ENCODE measurements around the gene RGPD8.
"Not testable (repeated sequence)": the region's sequence is repeated elsewhere in the genome, so short reads cannot be mapped to it uniquely, and the experiment has no call there.

The RGPD8 gene

DNA sequence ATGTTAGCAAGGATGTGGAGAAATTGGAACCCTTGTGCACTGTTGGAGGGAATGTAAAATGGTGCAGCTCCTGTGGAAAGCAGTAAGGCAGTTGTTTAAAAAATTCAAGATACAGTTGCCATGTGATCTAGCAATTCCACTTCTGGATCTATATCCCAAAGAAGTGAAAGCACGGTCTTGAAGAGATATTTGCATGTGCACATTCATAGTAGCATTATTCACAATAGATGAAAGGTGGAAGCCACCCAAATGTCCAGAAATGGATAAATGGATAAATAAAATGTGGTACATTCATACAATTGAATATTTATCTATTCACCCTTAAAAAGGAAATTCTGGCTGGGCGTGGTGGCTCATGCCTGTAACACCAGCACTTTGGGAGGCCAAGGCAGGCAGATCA, 79.1 kb downstream of the RGPD8 start:
- not testable (repeated sequence) for H3K27ac ChIP-seq (ENCODE audit: low read depth in 2 of 2, low read length in 2 of 2); H3K27me3 ChIP-seq (ENCODE audit: control insufficient read depth in 2 of 2, insufficient read depth in 2 of 2, low read length in 2 of 2); H3K4me1 ChIP-seq (ENCODE audit: control insufficient read depth in 2 of 2, insufficient read depth in 2 of 2, low read length in 2 of 2); H3K36me3 ChIP-seq (ENCODE audit: control insufficient read depth in 2 of 2, insufficient read depth in 2 of 2, low read length in 2 of 2); H3K4me3 ChIP-seq (ENCODE audit: low read length in 2 of 2); H3K9ac ChIP-seq (ENCODE audit: low read depth in 1 of 2, low read length in 2 of 2); H3K9me3 ChIP-seq (ENCODE audit: control insufficient read depth in 2 of 2, low read length in 2 of 2)

DNA sequence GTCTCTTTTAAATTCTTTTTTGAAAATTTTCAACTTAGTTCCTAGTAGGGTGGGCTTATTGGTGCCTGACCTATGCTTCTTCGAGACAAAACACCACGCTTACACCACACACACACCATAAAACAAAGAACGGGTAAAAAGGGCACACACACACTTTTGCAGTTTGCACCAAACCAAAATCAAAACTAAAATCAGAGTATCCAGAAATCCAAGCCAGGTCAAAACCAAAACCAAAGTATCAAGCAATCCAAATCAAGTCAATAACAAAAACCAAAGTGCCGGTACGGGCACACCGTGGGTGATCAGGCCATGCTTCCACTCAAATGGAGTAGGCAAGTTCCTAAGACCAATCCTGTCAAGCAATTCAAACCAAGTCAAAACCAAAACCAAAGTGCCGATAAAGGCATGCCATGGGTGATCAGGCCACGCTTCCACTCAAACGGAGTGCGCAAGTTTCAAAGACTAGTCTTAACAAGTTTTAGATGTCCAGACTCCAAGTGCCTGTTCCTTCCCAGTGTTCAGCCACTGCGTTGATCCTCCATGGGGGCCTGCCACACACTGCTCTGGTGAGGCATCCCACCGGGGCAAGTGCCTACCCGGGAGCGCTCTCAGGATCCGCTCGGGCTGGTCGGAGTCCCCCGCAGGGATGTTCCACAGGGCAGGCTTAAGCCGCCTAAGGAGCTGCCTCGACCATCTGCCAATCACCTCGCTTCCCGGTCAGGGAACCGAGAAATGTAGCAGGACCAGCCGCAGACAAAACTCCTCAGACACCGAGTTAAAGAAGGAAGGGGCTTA, 80.4 kb downstream of the RGPD8 start:
- H3K4me1 ChIP-seq (ENCODE audit: control insufficient read depth in 2 of 2, insufficient read depth in 2 of 2, low read length in 2 of 2); H3K27me3 ChIP-seq (ENCODE audit: control insufficient read depth in 2 of 2, insufficient read depth in 2 of 2, low read length in 2 of 2); H3K9me3 ChIP-seq (ENCODE audit: control insufficient read depth in 2 of 2, low read length in 2 of 2); H3K27ac ChIP-seq (ENCODE audit: low read depth in 2 of 2, low read length in 2 of 2); H3K36me3 ChIP-seq (ENCODE audit: control insufficient read depth in 2 of 2, insufficient read depth in 2 of 2, low read length in 2 of 2); H3K4me3 ChIP-seq (ENCODE audit: low read length in 2 of 2); H3K9ac ChIP-seq (ENCODE audit: low read depth in 1 of 2, low read length in 2 of 2): not testable (repeated sequence)

DNA sequence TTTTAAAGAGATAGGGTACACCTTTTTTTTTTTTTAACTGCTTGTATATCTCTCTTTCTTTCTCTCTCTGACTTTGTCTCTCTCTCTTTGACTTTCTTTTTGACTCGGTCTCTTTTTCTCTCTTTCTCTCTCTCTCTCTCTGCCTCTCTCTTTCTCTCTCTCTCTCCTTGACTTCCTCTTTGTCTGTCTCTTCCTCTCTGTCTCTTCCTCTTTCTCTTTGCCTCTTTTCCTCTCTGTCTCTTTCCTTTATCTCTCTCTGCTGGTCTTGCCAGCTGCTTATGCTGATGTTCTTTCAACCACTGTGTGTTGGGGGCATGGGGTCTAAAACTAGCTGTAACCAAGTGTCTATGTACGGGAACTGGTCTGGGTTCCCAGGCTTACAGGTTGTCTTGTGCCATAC, 81.2 kb downstream of the RGPD8 start:
- H3K27me3 ChIP-seq (ENCODE audit: control insufficient read depth in 2 of 2, insufficient read depth in 2 of 2, low read length in 2 of 2); H3K4me3 ChIP-seq (ENCODE audit: low read length in 2 of 2); H3K36me3 ChIP-seq (ENCODE audit: control insufficient read depth in 2 of 2, insufficient read depth in 2 of 2, low read length in 2 of 2); H3K4me1 ChIP-seq (ENCODE audit: control insufficient read depth in 2 of 2, insufficient read depth in 2 of 2, low read length in 2 of 2); H3K9me3 ChIP-seq (ENCODE audit: control insufficient read depth in 2 of 2, low read length in 2 of 2); H3K27ac ChIP-seq (ENCODE audit: low read depth in 2 of 2, low read length in 2 of 2); H3K9ac ChIP-seq (ENCODE audit: low read depth in 1 of 2, low read length in 2 of 2): not testable (repeated sequence)

DNA sequence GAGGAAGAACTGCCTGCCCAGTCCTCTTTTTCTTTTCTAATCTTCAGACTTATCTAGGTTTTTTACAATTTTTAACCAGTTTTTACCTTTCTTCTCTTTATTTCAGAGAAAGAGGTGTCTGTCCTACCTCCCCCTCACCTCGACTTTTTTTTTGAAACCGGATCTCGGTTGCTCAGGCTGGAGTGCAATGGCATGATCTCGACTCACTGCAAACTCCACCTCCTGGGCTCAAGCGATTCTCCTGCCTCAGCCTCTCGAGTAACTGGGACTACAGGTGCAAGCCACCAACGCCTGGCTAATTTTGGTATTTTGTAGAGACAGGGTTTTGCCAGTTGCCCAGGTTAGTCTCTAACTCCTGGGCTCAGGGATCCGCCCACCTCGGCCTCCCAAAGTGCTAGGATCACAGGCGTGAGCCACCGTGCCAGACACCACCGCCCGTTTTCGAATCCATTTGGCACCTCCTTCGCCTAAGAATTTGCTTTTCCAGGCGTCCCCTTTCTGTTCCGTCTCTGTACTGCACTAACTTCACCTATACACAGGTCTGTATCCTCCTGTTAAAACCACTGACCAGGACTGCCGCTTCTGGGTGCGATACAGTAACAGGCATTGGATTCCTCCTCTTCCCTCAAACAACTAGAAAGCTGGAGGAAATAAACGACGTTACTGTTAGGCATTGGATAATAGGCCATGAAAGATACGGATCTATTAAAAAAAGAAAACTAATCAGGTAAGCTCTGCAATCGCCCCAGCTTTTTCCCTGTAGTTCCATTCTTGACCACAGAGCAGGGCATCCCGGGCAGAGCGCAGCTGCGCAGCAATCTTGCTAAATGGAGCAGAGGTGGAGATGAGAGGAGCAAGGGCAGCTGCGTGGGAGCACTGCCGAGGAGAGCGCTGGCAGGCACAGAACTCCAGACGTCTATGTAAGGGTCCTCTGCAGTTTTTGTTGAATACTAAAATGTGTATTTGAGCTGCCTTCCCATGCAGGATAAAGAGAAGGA, 88.1 kb downstream of the RGPD8 start:
- Histone ChIP-seq H3K36me3 (ENCODE audit: control insufficient read depth in 2 of 2, insufficient read depth in 2 of 2, low read length in 2 of 2) (no peaks in the 10 kb centered on the region), H3K27me3 (ENCODE audit: control insufficient read depth in 2 of 2, insufficient read depth in 2 of 2, low read length in 2 of 2) (no peaks in the 10 kb centered on the region), H3K9ac (ENCODE audit: low read depth in 1 of 2, low read length in 2 of 2) (no peak overlapping the region), H3K9me3 (ENCODE audit: control insufficient read depth in 2 of 2, low read length in 2 of 2) (no peaks in the 10 kb centered on the region), H3K4me3 (ENCODE audit: low read length in 2 of 2) (no peak overlapping the region), H3K4me1 (ENCODE audit: control insufficient read depth in 2 of 2, insufficient read depth in 2 of 2, low read length in 2 of 2) (no peaks in the 10 kb centered on the region), H3K27ac (ENCODE audit: low read depth in 2 of 2, low read length in 2 of 2) (no peak overlapping the region)

DNA sequence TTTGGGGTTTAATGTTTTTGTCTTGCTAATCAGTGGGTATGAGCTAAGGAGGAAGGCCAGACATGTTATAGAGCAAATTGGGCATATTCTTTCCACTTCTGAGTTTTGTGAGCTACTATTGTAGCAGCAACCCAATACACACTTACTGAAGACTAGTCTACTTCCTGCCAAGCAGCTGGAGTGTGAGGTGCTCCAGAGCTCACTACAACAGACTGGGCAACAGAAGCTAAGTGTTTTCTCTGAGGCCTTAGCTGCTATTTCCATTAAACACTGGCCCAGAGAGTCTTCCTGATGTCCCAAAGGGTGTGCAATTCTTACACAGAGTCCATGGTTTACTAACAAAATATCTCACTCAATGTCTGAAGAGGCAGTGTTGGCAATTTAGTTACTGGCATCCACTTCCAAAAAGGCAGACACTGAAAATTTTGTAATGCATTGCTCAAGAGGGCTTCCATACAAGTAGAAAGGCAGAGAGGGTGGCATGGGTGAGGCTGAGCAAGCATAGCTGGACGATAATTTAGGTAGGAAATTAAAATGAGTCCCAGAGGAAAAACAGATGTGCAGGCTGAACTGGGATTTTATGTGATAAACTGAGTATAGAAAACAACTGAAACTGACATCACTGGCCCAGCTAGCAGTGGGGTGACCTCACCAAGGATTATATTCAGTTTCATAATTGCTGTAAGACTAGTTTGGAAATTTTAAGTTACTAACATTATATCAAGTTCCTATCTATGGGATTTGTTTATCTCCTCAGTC, 89.4 kb downstream of the RGPD8 start:
- Histone ChIP-seq H3K9me3 (ENCODE audit: control insufficient read depth in 2 of 2, low read length in 2 of 2) (no peaks in the 10 kb centered on the region), H3K27ac (ENCODE audit: low read depth in 2 of 2, low read length in 2 of 2) (no peak overlapping the region), H3K4me1 (ENCODE audit: control insufficient read depth in 2 of 2, insufficient read depth in 2 of 2, low read length in 2 of 2) (no peaks in the 10 kb centered on the region), H3K4me3 (ENCODE audit: low read length in 2 of 2) (no peak overlapping the region), H3K36me3 (ENCODE audit: control insufficient read depth in 2 of 2, insufficient read depth in 2 of 2, low read length in 2 of 2) (no peaks in the 10 kb centered on the region), H3K27me3 (ENCODE audit: control insufficient read depth in 2 of 2, insufficient read depth in 2 of 2, low read length in 2 of 2) (no peaks in the 10 kb centered on the region), H3K9ac (ENCODE audit: low read depth in 1 of 2, low read length in 2 of 2) (no peak overlapping the region)

- H3K27me3 ChIP-seq (ENCODE audit: control insufficient read depth in 2 of 2, insufficient read depth in 2 of 2, low read length in 2 of 2) = no peaks in the 10 kb centered on the region
- no peak overlapping the region for H3K27ac ChIP-seq (ENCODE audit: low read depth in 2 of 2, low read length in 2 of 2)
- H3K4me1 ChIP-seq (ENCODE audit: control insufficient read depth in 2 of 2, insufficient read depth in 2 of 2, low read length in 2 of 2) = no peaks in the 10 kb centered on the region
- no peak overlapping the region for H3K4me3 ChIP-seq (ENCODE audit: low read length in 2 of 2)
- no peaks in the 10 kb centered on the region for H3K36me3 ChIP-seq (ENCODE audit: control insufficient read depth in 2 of 2, insufficient read depth in 2 of 2, low read length in 2 of 2)
- no peak overlapping the region for H3K9ac ChIP-seq (ENCODE audit: low read depth in 1 of 2, low read length in 2 of 2)
- no peaks in the 10 kb centered on the region for H3K9me3 ChIP-seq (ENCODE audit: control insufficient read depth in 2 of 2, low read length in 2 of 2)
Observed at GRCh38 chr2:112342067-112342550, 91.3 kb downstream of the RGPD8 start.

DNA sequence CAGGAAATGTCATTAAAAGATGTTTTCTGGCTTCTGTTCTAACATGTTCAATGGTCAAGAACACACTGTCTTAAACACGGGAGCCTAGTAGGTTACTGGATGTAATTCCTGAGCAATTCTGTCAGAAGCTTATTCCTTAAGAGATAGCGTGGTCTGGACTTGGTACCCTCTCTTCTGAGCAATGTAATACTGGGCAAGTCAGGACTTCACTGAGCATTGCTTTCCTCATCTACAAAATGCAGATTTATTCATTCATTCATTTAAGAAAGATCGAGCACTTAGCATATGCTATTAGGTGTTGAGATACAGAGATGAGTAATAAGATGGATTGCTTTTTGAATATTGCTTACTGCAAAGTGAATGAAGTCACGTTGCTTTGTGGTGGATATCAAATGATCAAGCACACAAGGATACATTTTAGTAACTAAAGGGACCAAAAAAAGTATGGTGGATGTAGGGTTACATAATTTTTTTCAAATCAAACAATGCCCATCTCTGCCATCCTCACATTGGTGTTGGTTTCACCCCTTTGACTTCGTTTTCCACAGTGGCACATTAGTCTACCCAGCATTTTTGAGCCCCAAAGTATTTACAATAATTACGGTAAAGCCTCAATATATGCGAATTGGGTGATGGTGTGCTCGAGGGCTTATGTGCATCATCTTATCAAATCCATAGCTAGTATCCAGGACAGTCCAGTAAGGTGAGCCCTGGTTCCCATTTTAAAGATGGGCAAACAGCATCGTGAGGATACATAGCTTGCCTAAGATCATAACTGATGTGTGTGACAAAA, 92.8 kb downstream of the RGPD8 start:
- H3K27me3 ChIP-seq (ENCODE audit: control insufficient read depth in 2 of 2, insufficient read depth in 2 of 2, low read length in 2 of 2) = no peaks in the 10 kb centered on the region
- H3K9ac ChIP-seq (ENCODE audit: low read depth in 1 of 2, low read length in 2 of 2) = no peak overlapping the region
- H3K36me3 ChIP-seq (ENCODE audit: control insufficient read depth in 2 of 2, insufficient read depth in 2 of 2, low read length in 2 of 2) = no peaks in the 10 kb centered on the region
- H3K9me3 ChIP-seq (ENCODE audit: control insufficient read depth in 2 of 2, low read length in 2 of 2) = no peaks in the 10 kb centered on the region
- no peaks in the 10 kb centered on the region for H3K4me1 ChIP-seq (ENCODE audit: control insufficient read depth in 2 of 2, insufficient read depth in 2 of 2, low read length in 2 of 2)
- no peak overlapping the region for H3K4me3 ChIP-seq (ENCODE audit: low read length in 2 of 2)
- H3K27ac ChIP-seq (ENCODE audit: low read depth in 2 of 2, low read length in 2 of 2) = no peak overlapping the region

- H3K4me1 ChIP-seq (ENCODE audit: control insufficient read depth in 2 of 2, insufficient read depth in 2 of 2, low read length in 2 of 2) = no peaks in the 10 kb centered on the region
- H3K27me3 ChIP-seq (ENCODE audit: control insufficient read depth in 2 of 2, insufficient read depth in 2 of 2, low read length in 2 of 2) = no peaks in the 10 kb centered on the region
- H3K9ac ChIP-seq (ENCODE audit: low read depth in 1 of 2, low read length in 2 of 2) = no peak overlapping the region
- H3K9me3 ChIP-seq (ENCODE audit: control insufficient read depth in 2 of 2, low read length in 2 of 2) = no peaks in the 10 kb centered on the region
- H3K36me3 ChIP-seq (ENCODE audit: control insufficient read depth in 2 of 2, insufficient read depth in 2 of 2, low read length in 2 of 2) = no peaks in the 10 kb centered on the region
- H3K27ac ChIP-seq (ENCODE audit: low read depth in 2 of 2, low read length in 2 of 2) = no peak overlapping the region
- H3K4me3 ChIP-seq (ENCODE audit: low read length in 2 of 2) = no peak overlapping the region
Observed at GRCh38 chr2:112339986-112340385, 93.5 kb downstream of the RGPD8 start.

DNA sequence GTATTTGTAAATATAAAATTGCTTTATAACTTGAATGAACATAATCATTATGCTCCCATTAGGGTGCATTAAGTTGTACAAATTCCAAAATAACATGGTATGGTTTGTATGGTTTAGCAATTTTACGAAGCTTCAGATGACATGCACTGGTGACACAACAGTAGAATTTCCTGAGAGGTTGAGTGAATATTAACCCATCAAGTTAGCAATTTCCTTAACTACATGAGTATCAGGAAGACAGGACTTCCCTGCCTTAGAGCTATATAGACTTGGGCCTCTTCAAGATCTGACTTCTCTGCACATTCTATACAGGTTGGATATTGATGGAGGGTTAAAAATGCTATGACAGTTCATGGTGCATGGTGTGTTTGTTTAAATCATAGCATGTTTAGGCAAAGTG, 97.8 kb downstream of the RGPD8 start:
- Histone ChIP-seq H3K4me3 (ENCODE audit: low read length in 2 of 2) (no peak overlapping the region), H3K36me3 (ENCODE audit: control insufficient read depth in 2 of 2, insufficient read depth in 2 of 2, low read length in 2 of 2) (peaks cover 0 to 7% of the 10 kb centered on the region in 2 donors), H3K4me1 (ENCODE audit: control insufficient read depth in 2 of 2, insufficient read depth in 2 of 2, low read length in 2 of 2) (no peaks in the 10 kb centered on the region), H3K9ac (ENCODE audit: low read depth in 1 of 2, low read length in 2 of 2) (no peak overlapping the region), H3K27ac (ENCODE audit: low read depth in 2 of 2, low read length in 2 of 2) (no peak overlapping the region), H3K9me3 (ENCODE audit: control insufficient read depth in 2 of 2, low read length in 2 of 2) (no peaks in the 10 kb centered on the region), H3K27me3 (ENCODE audit: control insufficient read depth in 2 of 2, insufficient read depth in 2 of 2, low read length in 2 of 2) (no peaks in the 10 kb centered on the region)
